Activated CD4-positive, alpha-beta T cell treated with anti-CD3 and anti-CD28 coated beads for 4 hours (primary cell): ENCODE data around the gene ZNF83.

Experiments used
- DNase-seq, 2 donors: peaks; one replicate each; pipeline ENCODE4 v3.0.0-alpha.2; 2020

Gene ZNF83

DNA sequence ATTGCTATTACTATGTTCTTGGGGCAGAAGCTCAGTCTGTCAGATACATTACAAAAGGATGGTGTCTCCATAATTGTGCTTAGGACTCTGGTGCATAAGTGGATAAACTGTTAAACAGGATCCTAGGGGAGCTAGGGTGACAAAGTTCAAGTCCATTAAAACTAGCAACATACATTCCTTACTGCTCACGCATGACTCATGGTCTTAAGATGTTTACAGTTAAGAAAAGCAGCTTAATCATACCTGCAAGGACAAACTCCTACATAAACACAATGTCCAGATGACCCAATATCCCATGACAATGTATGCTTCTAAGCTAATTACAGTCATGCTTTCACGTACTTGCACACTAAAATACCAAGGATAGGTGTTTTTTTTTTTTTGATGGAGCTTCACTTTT is 71.6 kb downstream of the ZNF83 start:
- DNase-seq: no peak

DNA sequence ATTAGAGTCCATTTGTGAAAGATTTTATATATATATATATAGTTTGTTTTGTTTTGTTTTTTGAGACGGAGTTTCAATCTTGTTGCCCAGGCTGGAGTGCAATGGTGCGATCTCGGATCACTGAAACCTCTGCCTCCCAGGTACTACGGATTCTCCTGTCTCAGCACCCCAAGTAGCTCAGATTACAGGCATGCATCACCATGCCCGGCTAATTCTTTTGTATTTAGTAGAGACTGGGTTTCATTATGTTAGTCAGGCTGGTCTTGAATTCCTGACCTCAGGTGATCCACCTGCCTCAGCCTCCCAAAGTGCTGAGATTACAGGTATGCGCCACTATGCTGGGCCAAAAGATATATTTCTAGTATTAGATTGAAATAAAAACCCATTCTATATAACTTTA is 72.0 kb downstream of the ZNF83 start:
- no peak for DNase-seq
